Pulmonary artery endothelial cell (primary cell): Measurements from ENCODE around the gene OR10V1. TPM values are rescaled to one million over a fixed set of nuclear protein-coding genes. Genes with fewer than 3 reads are reported as not detected.

ENCODE experiments used
- DNase-seq: peaks from one replicate; pipeline ENCODE4 v3.0.0-alpha.2; 2011; ENCODE audit warnings: low read depth, low spot score
- total RNA-seq: library from RNA; depleted of rRNA; stranded (reverse); fragments of >200 nt; gene quantifications from 2 replicates; pipeline ENCODE4 v1.2.3, GENCODE V29; 2014

The OR10V1 gene
- total RNA-seq = not detected in 2 replicates

GRCh38 chr11:59713745-59714144 lies at the start of gene OR10V1:
TSS of gene OR10V1 (minus strand) at chr11:59713845. CDS start at chr11:59713845, 0 bp downstream.
- no peak for DNase-seq

GRCh38 chr11:59761993-59762392 lies 48.3 kb upstream of the OR10V1 start:
- DNase-seq = no peak

- DNase-seq = no peak
Measured at GRCh38 chr11:59760771-59761170, 47.1 kb upstream of the OR10V1 start.

- DNase-seq = no peak
Measured at GRCh38 chr11:59759900-59760299, 46.3 kb upstream of the OR10V1 start.

GRCh38 chr11:59758401-59759037 lies 44.9 kb upstream of the OR10V1 start:
- no peak for DNase-seq

- DNase-seq = no peak
Measured at GRCh38 chr11:59756845-59757244, 43.2 kb upstream of the OR10V1 start.

GRCh38 chr11:59756558-59756840 lies 42.9 kb upstream of the OR10V1 start:
- DNase-seq = no peak

DNA sequence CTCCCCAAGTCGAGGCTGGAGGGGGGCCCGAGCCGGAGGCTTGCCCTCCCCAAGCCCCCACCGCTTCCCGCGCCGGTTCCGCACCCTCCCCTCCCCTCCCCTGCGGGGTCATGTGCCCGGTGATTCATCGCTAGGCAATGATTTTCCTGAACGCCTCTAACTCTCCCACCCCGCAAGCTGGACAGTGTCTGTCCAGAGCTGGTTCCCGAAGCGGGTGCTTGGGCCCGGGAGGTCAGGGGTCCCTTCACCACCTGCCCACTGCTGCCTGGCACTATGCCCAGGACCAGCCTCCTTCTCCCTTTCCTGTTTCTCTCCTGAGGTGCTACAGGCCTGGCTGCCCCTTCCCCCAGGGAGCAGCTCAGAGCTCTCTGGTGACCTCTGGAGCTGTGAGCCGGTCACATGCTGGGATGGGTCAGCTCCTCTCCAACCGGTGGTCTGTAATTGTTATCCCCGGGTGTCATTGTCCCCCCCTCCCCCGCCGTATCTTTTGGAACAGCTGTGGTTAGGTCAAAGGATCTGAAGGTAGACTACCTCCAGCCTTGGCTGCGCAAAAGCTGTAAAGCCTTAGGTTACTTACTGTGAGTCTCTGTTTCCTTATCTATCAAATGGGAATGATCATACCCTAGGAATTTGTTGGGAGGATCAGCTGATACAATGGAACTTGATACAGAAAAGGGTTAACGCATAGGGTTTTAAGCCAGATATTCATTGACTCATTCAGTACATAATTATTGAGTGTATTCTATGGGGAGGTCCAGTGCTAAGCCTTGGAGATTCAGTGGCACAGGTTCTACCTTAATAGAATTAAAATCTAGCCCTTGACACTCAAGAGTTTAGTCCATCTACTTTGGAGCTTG lies 42.3 kb upstream of the OR10V1 start:
- DNase-seq = peak; percentile 58

DNA sequence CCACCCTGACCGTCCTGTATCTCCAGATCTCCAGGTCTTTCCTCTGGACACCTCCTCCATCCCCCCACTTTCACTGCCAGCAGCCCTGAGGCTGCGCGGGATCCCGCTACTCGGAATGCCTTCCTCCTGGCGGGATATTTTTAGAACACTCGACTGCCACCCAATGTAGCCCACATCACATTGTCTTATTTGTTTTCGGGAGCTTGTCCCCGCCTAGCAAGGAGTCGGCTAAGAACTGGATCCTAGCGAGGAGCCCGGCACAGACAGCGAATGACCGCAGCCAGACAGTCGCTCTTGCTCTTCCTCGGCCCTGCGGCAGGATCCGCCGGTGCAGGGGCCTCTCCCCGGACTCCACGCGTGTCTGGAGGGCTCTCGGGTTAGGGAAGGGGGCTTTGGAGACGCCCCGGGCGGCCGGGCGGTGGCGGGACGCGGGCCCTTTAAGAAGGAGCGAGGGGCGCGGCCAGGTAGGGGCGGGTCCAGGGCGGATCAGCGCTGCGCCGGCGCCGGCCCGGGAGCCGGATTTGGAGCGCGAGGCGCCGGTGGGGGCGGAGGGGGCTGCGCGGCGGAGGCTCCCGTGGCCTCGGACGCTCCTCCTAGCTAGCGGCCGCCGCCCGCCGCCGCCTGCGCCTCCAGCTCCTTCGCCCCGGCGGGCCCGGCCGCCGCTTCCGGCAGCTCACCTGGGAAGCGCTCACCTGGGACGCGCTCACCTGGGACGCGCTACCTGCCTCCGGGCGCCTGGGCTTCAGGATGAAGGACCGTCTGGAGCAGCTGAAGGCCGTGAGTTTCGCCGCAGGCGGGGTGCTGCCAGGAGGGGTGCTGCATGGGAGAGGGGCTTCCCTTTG lies 41.4 kb upstream of the OR10V1 start, which contains the start of gene STX3:
TSS of gene STX3 (plus strand) at position 518 of the 842 bp plus-strand sequence. CDS start at position 748, 230 bp downstream.
- no peak for DNase-seq

- DNase-seq = no peak
Measured at GRCh38 chr11:59754494-59754858, 40.8 kb upstream of the OR10V1 start.

DNA sequence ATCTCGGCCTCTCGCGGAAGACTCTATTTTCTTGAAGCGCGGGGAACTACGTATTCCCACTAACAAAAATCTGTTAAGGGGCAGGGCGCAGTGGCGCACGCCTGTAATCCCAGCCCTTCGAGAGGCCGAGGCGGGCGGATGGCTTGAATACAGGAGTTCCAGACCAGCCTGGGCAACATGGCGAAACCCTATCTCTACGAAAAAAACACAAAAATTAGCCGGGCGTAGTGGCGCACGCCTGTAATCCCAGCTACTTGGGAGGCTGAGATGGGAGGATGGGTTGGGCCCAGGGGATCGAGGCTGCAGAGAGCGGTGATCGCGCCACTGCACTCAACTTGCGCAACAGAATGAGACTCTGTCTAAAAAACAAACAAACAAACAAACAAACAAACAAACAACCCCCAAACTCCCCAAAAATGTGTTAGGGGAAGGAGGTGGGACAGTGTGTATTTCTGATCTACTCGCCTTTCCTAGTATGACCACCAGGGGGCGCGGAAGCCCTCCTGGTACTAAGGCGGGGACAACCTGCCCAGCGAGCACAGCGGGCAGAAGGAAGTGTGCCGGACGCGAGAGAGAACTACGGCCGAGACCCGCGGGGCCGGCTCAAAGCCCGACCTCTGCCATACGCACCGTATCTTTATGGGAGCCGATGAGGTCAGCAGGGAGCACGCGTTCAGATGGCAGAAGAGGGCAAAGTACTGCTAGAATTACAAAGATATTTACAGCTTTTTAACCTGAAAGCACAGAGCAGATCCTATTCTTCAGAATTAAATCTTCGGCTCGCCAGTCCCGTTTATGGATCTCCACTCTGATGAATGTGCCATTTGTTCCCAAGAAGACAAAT lies 40.2 kb upstream of the OR10V1 start:
- DNase-seq = no peak

GRCh38 chr11:59746111-59746510 lies 32.5 kb upstream of the OR10V1 start:
- DNase-seq = no peak

DNA sequence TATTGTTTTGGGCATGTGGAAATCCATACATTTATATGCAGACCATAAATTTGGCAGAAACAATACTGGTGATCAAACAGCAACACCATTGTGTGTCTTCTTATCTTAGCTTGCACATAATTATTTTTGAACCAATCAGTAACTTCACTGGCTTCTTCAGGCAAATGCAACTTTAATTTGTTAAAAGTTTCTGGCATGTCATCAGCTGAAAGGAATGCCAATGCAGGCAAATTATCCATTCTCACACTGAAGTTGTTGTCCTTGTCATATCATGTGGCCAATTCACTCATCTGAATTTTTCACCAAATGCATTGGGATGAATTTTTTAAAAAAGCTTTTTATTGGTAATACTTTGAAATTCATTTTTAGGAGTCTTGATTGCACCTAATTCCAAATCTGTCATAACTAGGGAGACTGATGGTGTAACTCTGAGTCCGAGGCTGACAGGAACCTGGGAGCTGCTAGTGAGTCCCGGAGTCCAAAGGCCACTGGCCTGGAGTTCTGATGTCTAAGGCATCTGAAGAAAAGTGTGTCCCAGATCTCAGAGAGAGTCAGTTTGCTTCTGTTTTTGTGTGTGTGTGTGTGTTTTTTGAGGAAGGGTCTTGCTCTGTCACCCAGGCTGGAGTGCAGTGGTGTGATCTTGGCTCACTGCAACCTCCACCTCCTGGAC lies 17.4 kb upstream of the OR10V1 start:
- no peak for DNase-seq

DNA sequence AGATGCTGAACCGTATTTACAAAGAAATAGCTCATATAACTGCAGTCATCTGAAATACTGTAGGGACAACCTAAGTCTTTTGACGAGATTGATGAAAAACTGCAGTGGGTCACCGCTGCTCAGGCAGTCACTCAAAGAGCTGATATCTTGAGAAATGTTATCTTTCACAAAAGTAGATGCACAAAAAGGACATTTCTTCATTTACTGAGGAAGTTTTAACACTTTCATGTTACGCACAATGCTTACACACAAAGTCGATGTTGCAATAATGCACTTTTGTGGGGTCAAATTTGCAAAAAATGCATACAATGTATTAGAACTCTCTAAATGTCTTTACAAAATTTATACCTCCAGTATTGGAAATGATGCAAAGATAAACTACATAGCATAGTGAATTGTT lies 16.2 kb upstream of the OR10V1 start:
- no peak for DNase-seq

DNA sequence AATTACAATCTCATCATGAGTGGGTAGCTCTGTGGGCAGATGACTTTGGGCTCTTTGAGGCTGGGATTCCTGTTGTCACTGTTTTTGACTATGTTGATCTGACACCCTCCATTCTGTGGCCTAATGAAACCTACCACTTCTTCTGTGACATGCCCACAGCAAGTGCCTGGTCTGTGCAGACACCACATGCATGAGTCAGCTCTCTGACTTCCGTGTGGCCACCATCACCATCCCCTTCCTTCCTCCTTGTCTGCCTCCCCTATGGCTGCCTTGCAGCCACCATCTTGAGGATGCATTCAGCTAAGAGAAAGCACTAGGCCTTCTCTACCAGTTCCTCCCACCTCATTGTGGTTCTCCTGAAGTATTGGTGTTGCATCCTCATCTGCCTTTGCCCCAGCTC lies 15.3 kb upstream of the OR10V1 start:
- DNase-seq = no peak

GRCh38 chr11:59728154-59728553 lies 14.5 kb upstream of the OR10V1 start:
- DNase-seq = no peak

DNA sequence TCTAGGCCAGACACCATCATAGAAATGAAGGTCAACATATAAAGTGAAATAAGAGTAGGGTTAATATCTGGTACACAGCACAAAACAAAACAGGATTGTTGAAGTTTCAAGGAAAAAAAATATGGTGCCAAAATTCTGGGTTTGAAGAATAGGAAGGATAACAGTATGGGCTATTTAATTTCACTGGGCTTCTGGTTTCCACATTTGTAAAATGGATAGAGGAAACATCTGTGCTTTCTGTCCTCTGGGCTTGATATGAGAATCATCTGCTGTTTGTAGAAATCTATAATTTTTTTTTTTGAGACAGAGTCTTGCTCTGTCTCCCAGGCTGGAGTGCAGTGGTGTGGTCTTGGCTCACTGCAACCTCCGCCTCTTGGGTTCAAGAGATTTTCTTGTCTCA lies 13.8 kb upstream of the OR10V1 start:
- no peak for DNase-seq

GRCh38 chr11:59724066-59724465 lies 10.4 kb upstream of the OR10V1 start:
- DNase-seq = no peak

DNA sequence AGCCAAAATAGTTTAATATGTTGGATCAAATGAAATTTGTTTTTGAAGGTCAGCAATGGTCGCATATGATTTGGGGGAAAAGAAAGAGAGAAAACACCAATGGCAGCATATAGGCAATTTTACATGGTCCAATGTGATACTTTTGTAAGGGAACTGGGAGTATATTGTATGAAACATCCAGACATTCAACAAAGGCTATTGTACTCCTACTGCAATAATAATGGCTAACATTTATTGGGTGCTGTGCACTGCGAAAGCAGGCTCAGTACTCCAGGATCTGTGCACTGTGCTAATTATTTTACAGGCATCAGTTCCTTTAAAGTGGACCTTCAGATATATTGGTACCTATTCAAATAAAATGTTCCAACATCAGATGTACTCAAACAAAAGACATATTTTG lies 5.9 kb upstream of the OR10V1 start:
- no peak for DNase-seq

- DNase-seq = no peak
Measured at GRCh38 chr11:59716051-59716450, 2.4 kb upstream of the OR10V1 start.
